Pancreas (tissue), 10 donors: ENCODE measurements around the gene RIC1. TPM values are rescaled to one million over a fixed set of nuclear protein-coding genes. Genes with fewer than 3 reads are reported as not detected.
"Not testable (repeated sequence)": the region's sequence is repeated elsewhere in the genome, so short reads cannot be mapped to it uniquely, and the experiment has no call there.

Experiments
- ATAC-seq, 4 donors: fragments of 200-7000 bp; cut with Tn5 transposase; one replicate each; pipeline versions ENCODE4 v1.8.0 to v1.9.1; 2020; ENCODE audit warnings: mild to moderate bottlenecking in 4 of 4, moderate library complexity in 4 of 4
- DNase-seq, 6 donors: peaks; one replicate each; pipeline ENCODE4 v3.0.0-alpha.2; 2020
- FAIRE-seq: peaks from 2 replicates; lab custom pipeline; 2012; peaks lifted over from hg19 to GRCh38; lab: Jason Lieb, UNC
- H3K27ac ChIP-seq, 4 donors: fragments of 200-600 bp; sonication (generic); 1 replicate in 3 of 4; 2 replicates in 1 of 4; pipeline versions ENCODE4 v1.5.0 to v1.8.0; 2020
- H3K27me3 ChIP-seq, 4 donors: fragments of 200-600 bp; one replicate each; pipeline ENCODE4 v1.8.0; 2021
- H3K36me3 ChIP-seq, 3 donors: fragments of 200-600 bp; sonication (generic) in 1 of 3; one replicate each; pipeline versions ENCODE4 v1.5.0 to v1.8.0; 2020 to 2021
- H3K4me1 ChIP-seq, 3 donors: fragments of 200-600 bp; one replicate each; pipeline ENCODE4 v1.8.0; 2021
- H3K4me3 ChIP-seq, 4 donors: fragments of 200-600 bp; sonication (generic) in 2 of 4; one replicate each; pipeline versions ENCODE4 v1.5.0 to v1.8.0; 2020 to 2021
- H3K9me3 ChIP-seq, 4 donors: fragments of 200-600 bp; one replicate each; pipeline ENCODE4 v1.8.0; 2021
- WGBS, 2 donors: extraction: QIAGEN DNeasy Blood & Tissue Kit; methylation state at CpG; one replicate each; pipeline ENCODE4 v1.1.7; 2013; 5-methylcytosine and 5-hydroxymethylcytosine counted together
- intact Hi-C, 3 donors: fragments of 100-400 bp; cut with DNase I; formaldehyde crosslinking; loops; one replicate each; pipeline versions ENCODE4 v1.11.1 to v1.14.2; 2022
- polyA plus RNA-seq, 2 donors: library from polyadenylated mRNA; stranded (reverse); fragments of 200-250 nt; gene quantifications; one replicate each; pipeline ENCODE4 v1.2.3, GENCODE V29; 2013
- total RNA-seq, 6 donors: library from RNA; stranded (reverse); fragmentation: NEBNext Ultra II Directional in 4 of 6; extraction: Animal tissue kit (Norgen Biotek cat#: 25700) in 4 of 6; gene quantifications; one replicate each; pipeline versions ENCODE4 v1.2.1 to v1.2.4, GENCODE V29; 2021 to 2023
- TF ChIP-seq, protein P1 (sequence below), 4 donors: fragments of 200-600 bp; sonication (generic) in 3 of 4; IDR thresholded peaks; one replicate each; pipeline versions ENCODE4 v1.5.0 to v1.8.0; 2021; ENCODE audit warnings: antibody characterized with exemption in 4 of 4
- donor health status: healthy with polysubstance abuse.
- donor health status: DM: no; HTN: no; CAD: no; lungs with moderate emphysema.
- donor health status: DM: no; HTN: no; CAD: no.
- donor health status: control.
- donor health status: control.
- donor health status: Bipolar disorder and iron deficiency.
- donor health status: DM: yes; HTN: yes; CAD: no.
- donor health status: DM: no; HTN: no; CAD: no.
- donor health status: DM: no; HTN: no; CAD: no.
- donor health status: DM: yes; HTN: yes; CAD: no.

The RIC1 gene
- total and polyA plus RNA-seq, 8 donors, result 2.9 to 11.8 (median 8.4) TPM

DNA sequence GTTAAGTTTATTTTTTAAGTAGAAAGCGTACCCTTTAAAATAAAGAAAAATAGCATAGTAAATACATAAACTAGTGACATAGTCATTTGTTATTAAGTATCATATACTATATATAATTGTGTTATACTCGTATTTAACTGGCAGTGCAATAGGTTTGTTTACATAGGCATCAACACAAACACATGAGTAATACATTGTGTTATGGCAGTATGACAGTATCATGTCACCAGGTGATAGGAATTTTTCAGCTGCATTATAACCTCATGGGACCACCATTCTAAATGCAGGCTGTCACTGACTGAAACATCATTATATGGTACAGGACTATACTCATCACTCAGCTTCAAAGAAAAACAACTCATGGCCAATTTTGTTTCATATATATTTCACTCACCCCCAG, 8.4 kb upstream of the RIC1 start:
- no peak for DNase-seq
- intact Hi-C loops, result no loop called here
- FAIRE-seq, result no peak
- TF ChIP-seq, protein P1, sequence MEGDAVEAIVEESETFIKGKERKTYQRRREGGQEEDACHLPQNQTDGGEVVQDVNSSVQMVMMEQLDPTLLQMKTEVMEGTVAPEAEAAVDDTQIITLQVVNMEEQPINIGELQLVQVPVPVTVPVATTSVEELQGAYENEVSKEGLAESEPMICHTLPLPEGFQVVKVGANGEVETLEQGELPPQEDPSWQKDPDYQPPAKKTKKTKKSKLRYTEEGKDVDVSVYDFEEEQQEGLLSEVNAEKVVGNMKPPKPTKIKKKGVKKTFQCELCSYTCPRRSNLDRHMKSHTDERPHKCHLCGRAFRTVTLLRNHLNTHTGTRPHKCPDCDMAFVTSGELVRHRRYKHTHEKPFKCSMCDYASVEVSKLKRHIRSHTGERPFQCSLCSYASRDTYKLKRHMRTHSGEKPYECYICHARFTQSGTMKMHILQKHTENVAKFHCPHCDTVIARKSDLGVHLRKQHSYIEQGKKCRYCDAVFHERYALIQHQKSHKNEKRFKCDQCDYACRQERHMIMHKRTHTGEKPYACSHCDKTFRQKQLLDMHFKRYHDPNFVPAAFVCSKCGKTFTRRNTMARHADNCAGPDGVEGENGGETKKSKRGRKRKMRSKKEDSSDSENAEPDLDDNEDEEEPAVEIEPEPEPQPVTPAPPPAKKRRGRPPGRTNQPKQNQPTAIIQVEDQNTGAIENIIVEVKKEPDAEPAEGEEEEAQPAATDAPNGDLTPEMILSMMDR (IDR thresholded peaks at IDR 0.05), result no peak
- WGBS, 2 donors, result 88 to 91% methylated on average over 2 of the region's 2 CpGs
- H3K27me3 ChIP-seq, result no peaks in the 10 kb centered on the region
- ATAC-seq, result no peak
- no peaks in the 10 kb centered on the region for H3K9me3 ChIP-seq
- no peak overlapping the region for H3K4me3 ChIP-seq
- peaks cover 0 to 8% (median 0%) of the 10 kb centered on the region in 3 donors for H3K4me1 ChIP-seq
- no peak overlapping the region for H3K27ac ChIP-seq
- H3K36me3 ChIP-seq, result no peaks in the 10 kb centered on the region

DNA sequence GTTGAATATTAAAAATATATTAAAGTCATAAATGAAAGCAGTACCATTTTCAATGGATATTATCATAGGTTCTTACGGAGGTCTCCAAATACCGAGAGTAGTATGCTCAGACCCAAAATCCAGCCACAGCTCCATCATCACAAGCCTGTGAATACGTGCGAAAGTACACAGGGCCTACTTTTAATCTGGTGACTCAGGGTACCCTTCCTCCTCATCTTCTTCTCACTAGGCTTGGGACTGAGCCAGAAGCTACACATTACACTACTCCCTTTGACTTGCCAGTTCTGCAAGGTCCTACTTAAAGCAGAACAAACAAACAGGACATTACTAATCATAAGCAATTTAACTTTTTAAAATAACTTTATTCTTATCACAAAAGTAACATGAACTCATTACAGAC, 7.6 kb upstream of the RIC1 start:
- Histone ChIP-seq H3K27me3 (no peaks in the 10 kb centered on the region), H3K27ac (no peak overlapping the region), H3K9me3 (no peaks in the 10 kb centered on the region), H3K36me3 (no peaks in the 10 kb centered on the region), H3K4me1 (peaks cover 0 to 8% (median 0%) of the 10 kb centered on the region in 3 donors), H3K4me3 (no peak overlapping the region)
- peak in 1 of 4 donors; percentile 28 for ATAC-seq
- TF ChIP-seq, protein P1 (IDR thresholded peaks at IDR 0.05), result no peak
- DNase-seq, result no peak
- WGBS, 2 donors, result 95 to 98% methylated on average over 4 of the region's 4 CpGs
- FAIRE-seq, result no peak
- intact Hi-C loops, result no loop called here

DNA sequence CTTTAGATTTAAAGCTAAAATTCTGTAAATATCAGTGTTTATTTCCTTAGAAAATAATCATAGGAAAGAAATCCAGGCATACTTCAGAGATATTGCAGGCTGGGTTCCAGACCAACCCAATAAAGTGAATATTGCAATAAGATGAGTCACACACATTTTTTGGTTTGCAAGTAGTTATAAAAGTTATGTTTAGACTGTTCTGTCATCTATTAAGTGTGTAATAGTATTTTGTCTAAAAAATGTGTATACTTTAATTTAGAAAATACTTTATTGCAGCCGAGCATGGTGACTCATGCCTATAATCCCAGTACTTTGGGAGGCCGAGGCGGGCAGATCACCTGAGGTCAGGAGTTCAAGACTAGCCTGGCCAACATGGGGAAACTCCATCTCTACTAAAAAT, 6.9 kb upstream of the RIC1 start:
- TF ChIP-seq, protein P1 (IDR thresholded peaks at IDR 0.05), result no peak
- Histone ChIP-seq H3K27ac (no peak overlapping the region), H3K36me3 (no peaks in the 10 kb centered on the region), H3K4me3 (no peak overlapping the region), H3K4me1 (peaks cover 3 to 14% (median 5%) of the 10 kb centered on the region in 3 donors), H3K27me3 (no peaks in the 10 kb centered on the region), H3K9me3 (no peaks in the 10 kb centered on the region)
- FAIRE-seq (no peak), DNase-seq (no peak), ATAC-seq (peak in 1 of 4 donors; percentile 38)
- intact Hi-C loops, result no loop called here
- WGBS, 2 donors, result 93 to 98% methylated on average over 3 of the region's 3 CpGs

DNA sequence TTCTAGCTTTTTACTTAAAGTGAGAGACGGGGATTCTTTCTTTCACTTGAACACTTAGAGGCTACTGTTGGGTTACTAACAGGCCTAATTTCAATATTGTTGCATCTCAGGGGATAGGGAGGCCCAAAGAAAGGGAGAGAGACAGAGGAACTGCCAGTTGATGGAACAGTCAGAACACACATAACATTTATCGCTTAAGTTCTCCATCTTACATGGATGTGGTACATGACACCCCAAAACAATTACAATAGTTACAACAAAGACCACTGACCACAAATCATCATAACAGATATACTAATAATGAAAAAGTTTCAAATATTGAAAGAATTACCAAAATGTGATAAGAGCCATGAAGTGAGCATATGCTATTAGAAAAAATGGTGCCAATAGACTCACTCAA, 4.3 kb upstream of the RIC1 start:
- DNase-seq (no peak), ATAC-seq (no peak), FAIRE-seq (no peak)
- WGBS, 2 donors, result 97 to 100% methylated on average over 2 of the region's 2 CpGs
- no peak overlapping the region for H3K4me3 ChIP-seq
- peaks cover 3 to 16% (median 15%) of the 10 kb centered on the region in 3 donors for H3K4me1 ChIP-seq
- H3K9me3 ChIP-seq, result no peaks in the 10 kb centered on the region
- no peak overlapping the region for H3K27ac ChIP-seq
- intact Hi-C loops, result no loop called here
- TF ChIP-seq, protein P1 (IDR thresholded peaks at IDR 0.05), result no peak
- no peaks in the 10 kb centered on the region for H3K27me3 ChIP-seq
- no peaks in the 10 kb centered on the region for H3K36me3 ChIP-seq

DNA sequence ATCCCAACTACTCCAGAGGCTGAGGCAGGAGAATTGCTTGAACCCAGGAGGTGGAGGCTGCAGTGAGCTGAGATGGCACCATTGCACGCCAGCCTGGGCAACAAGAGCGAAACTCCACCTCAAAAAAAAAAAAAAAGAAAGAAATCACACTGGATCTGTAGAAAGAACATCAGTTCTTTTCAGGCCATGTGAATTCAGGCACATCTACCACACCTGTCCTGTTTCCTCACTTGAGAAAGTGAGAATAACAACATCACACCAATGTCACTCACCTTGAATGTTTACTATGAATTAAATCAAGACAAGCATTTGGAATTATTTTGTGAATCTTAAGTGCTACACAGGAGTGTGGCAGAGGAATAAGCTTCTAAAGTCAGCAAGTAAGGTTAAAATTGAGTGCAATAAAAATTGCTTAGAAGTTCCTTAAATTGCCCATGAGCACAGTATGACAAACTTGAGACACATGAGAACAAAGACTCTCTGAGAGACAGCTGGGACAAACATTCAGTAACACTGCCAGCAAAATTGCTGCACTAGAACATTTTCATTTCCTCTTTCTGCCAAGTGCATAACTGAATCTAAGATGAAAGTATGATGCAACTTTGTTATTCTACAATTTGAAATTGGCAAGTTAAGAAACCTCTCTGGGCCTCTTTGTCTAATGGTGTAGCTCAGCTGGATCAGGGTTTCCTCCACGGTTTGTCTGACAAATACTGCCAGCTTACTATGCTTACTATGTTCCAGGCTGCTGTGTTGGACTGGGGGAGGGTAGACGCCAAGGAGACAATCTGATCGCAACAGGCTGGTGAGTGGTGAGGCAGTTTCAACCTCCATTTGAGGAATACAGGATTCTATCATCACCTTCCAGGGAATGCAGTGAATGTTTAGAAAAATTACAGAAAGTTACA, 1.9 kb upstream of the RIC1 start:
- peak in 3 of 6 donors; percentile 31 to 50 (median 40) for DNase-seq
- intact Hi-C loops, result no loop called here
- H3K27ac ChIP-seq, result peak overlapping the region; percentile 90 to 96 (median 95)

DNA sequence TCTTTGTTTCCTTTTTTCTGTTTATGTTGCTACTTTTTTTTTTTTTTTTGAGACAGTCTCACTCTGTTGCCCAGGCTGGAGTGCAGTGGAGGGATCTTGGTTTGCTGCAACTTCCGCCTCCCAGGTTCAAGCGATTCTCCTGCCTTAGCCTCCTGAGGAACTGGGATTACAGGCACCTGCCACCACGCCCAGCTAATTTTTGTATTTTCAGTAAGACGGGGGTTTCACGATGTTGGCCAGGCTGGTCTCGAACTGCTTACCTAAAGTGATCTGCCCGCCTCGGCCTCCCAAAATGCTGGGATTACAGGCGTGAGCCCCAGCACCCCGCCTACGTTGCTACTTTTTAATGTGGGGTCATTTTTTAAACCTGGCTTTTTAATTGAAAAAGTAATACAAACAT, 1.2 kb upstream of the RIC1 start:
- H3K27me3 ChIP-seq, ATAC-seq, intact Hi-C loops, FAIRE-seq, H3K9me3 ChIP-seq, H3K36me3 ChIP-seq: not testable (repeated sequence)
- Histone ChIP-seq H3K4me3 (peak overlapping the region; percentile 96 to 99 (median 98)), H3K4me1 (peaks cover 13 to 31% (median 23%) of the 10 kb centered on the region in 3 donors), H3K27ac (peak overlapping the region; percentile 90 to 96 (median 95))
- peak in 1 of 6 donors; percentile 23 for DNase-seq
- 39 to 60% methylated on average over 11 of the region's 11 CpGs for WGBS, 2 donors

More for the DNA sequence above, 1.9 kb upstream of the RIC1 start:
- TF ChIP-seq, protein P1 (IDR thresholded peaks at IDR 0.05), result no peak
- 51 to 65% methylated on average over 5 of the region's 5 CpGs for WGBS, 2 donors
- ATAC-seq, result peak; percentile 10 to 37 (median 12)
- Histone ChIP-seq H3K4me1 (peaks cover 13 to 26% (median 23%) of the 10 kb centered on the region in 3 donors), H3K27me3 (no peaks in the 10 kb centered on the region), H3K36me3 (no peaks in the 10 kb centered on the region), H3K9me3 (no peaks in the 10 kb centered on the region), H3K4me3 (peak overlapping the region in 2 of 4 donors; percentile 96 to 99)
- FAIRE-seq, result no peak
